Fibroblast of skin of scalp (primary cell): ENCODE measurements around the gene PCDHB1. TPM values are rescaled to one million over a fixed set of nuclear protein-coding genes. Genes with fewer than 3 reads are reported as not detected.

Experiments
- DNase-seq: peaks from one replicate; pipeline ENCODE4 v3.0.0-alpha.2; 2013
- polyA plus RNA-seq, 2 experiments: library from polyadenylated mRNA; unstranded; fragments of 120-200 nt; gene quantifications; one replicate each; pipeline ENCODE4 v1.2.1, GENCODE V29; 2013; ENCODE audit not compliant: insufficient read length in 2 of 2

Gene PCDHB1, protein sequence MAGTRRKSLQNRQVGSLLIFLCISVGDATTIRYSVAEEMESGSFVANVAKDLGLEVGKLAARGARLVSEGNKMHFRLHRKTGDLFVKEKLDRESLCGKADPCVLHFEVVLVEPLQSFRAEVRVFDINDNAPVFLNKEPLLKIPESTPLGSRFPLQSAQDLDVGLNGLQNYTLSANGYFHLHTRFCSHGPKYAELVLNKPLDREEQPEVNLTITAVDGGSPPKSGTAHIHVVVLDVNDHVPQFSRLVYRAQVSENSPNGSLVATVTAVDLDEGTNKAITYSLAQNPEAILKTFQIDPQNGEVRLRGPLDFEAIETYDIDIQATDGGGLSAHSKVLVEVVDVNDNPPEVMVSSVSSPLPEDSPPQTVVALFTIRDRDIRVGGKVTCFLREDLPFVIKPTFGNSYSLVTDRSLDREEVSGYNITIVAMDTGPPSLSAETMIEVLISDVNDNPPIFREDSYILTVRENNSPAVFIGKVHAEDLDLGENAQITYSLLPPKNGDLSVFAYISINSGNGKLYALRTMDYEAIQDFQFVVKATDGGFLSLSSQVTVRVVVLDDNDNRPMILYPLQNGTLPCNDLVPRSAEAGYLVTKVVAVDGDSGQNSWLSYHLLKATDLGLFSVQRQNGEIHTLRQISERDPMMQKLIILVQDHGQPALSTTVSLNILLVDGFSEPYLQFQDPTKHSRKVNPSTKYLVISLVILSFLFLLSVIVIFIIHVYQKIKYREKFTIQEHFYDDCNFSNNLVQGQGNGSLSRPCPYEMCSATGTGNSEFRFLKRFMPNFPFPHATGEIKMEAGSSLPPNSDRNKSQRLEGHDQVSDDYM
- polyA plus RNA-seq (2013, experiment 1 of 2; ENCODE audit: insufficient read length): 0.01 TPM
- 0.02 TPM for polyA plus RNA-seq (2013, experiment 2 of 2; ENCODE audit: insufficient read length)

DNA sequence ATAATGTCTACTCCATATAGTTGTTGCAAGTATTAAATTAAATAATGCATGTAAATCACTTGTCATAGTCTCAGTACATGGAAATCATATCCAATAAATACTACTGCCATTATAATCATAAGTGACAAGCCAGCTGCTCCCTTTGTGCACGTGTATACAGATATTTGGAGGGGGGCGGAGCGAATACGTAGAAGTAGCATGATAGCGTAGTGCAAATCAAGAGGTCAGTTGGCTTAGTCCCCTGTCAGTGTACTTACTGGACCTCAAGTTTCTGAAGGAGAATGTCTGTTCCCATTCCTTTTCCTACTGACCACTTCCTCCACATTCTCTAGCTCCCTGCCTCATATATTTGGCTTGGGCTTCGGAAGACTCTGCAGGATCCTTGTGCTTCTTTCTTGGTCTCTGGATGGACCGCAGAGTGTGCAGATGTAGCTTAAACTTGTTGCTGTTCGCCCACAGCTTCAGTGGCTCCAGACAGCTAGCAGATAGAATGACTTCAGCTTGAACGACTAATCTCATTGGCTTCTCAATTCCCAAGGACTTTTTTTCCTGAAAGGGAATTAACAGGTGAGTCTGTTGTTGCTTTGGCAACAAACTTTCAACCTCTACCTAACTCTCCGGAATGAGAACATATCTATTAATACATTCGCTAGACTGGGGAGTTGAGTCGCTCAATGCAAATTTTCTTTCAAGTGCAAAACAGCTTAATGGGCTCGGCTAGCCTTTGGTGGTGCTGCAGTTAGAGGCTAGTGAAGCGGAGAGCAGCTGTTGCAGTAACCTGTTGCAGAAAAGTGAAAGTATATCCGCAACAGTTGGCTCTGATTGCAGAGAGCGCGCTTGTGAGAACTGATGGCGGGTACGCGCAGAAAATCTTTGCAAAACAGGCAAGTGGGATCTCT is at the start of gene PCDHB1:
PCDHB1 (plus strand) TSS at position 753 of the 899 bp plus-strand sequence; CDS start at position 850, 97 bp downstream.
- DNase-seq: no peak

DNA sequence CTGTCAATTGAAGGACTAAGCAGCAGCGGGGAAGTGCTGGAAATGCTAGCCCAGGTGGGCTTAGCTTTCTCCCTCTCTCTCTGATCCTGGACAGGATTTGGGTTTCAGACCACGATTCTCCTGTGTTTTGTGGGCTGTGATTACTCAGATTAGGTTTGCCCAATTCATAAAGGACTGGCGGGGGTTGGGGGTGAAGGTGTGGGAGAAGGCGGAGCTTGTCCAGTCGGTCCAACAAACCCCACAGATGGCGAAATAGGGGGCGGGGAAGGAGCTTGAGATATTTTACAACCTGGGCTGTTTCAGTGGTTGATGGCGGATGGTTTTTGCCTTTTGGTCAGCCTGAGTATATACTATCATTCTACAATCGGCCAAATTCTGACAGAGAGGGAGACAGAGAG is 49.7 kb upstream of the PCDHB1 start:
- DNase-seq: no peak

DNA sequence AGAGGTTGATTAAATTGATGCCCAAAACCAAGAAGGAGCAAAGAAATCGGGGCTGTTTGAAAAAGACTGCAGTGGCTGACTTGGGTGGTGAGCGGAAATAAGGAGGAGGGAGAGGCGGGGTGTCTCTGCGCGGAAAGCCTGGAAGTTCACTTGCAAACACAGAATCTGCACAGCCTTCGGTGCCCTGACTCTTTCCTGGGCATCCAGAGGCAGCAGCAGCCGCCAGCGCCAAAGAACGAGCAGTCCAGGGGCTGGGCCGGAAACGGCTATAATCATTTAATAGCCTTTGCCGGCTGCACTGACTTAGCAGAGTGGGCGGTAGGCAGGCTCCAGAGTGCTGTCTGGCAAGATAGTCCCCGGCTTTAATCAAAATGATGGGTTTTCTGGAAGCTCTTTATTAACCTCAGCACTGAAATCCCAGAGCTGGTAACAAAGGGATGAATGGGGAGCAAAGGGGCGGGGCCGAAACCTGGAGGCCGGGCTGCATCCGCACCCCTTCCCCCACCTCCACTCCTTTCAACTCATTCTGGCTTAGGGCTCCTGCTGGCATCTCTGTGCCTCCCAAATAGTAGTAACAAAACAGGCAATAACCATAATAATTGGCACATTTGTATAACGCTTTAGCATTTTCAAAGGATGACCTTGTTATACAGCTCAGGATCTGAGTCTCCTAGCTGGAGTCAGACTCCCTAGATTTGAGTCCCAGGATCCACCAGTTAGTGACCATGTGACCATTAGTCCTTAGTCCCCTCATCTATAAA is 49.1 kb upstream of the PCDHB1 start:
- DNase-seq: peak; percentile 3

GRCh38 chr5:141002605-141002965 is 48.6 kb upstream of the PCDHB1 start:
- no peak for DNase-seq

- DNase-seq: no peak
Measured at GRCh38 chr5:141003031-141003430, 48.1 kb upstream of the PCDHB1 start.

GRCh38 chr5:141003791-141004611 is 47.2 kb upstream of the PCDHB1 start:
- DNase-seq: no peak

DNA sequence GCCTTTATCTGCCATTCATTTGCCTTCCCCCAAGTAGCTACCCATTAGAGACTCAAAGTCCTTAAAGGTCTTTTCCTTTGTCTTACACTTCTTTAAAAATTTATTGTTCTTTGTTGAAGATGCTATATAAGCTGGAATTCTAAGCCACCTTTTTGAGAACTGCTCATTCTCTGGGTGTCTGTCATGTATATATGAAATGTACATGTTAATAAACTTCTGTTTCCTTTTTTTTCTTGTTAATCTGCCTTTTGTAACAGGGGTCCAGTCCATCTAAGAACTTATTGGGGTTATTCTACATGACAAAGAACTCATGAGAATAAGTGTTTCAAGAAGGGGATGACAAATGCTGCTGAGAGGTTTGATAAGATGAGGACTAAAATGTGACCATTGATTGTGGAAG is 43.4 kb upstream of the PCDHB1 start:
- no peak for DNase-seq

DNA sequence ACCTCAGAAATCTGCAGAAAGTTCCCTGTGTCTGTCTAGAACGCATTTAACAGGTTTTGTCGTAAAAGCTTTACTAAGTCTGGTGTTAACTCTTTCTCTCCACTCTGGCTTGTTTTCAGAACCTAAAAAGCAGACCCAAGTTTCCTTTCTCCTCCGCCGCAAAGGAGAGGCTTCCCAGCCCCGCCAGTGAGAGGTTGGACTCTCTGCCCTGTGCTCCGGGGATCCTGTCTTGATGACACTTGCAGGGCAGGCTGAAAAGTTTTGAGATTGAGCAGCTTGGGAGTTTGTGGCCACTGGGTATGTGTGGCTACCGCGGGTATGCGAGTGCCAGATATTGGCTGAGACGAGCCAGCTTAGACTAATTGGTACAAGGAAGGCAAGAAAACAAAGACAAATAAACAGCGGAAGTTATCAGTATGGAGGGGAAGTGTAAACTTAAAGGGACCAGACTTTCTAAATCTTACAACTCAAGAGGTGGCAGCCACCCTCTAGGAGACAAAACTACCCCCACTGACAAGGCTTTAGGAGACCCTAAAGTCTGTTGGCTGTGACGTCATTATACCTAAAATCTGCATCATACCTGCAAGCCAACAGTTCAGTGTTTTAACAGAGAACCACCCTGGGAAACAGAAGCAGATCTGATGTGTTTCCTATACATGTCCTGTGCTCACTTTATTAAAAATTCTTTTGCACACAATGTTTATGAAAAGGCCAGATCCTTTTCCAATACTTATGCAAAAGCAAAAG is 41.0 kb upstream of the PCDHB1 start:
- no peak for DNase-seq

- no peak for DNase-seq
Measured at GRCh38 chr5:141017943-141018342, 33.2 kb upstream of the PCDHB1 start.

DNA sequence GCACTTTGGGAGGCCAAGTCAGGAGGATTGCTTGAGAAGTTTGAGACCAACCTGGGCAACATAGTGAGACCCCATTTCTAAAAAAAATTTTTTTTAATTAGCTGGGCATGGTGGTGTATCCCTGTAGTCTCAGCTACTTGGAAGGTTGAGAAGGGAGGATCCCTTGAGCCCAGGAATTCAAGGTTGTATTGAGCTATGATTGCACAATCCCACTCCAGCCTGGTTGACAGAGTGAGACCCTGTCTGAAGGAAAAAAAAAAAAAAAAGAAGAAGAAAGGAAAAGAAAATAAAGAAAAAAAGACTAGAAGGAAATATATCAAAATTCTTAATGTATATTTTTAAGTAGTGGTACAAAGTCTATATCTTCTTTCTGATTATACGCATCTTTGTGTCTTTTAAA is 28.8 kb upstream of the PCDHB1 start:
- DNase-seq: no peak

DNA sequence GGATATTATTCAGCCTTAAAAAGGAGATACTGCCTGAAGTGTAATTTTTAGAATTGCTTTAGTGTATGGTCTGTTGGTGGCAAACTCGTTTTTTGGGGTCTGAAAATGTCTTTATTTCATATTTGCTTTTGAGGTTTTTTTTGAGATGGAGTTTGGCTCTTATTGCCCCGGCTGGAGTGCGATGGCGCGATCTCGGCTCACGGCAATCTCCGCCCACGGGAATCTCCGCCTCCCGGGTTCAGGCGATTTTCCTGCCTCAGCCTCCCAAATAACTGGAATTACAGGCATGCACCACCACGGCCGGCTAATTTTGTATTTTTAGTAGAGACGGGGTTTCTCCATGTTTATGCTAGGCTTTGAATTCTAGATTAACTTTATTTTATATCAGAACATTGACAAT is 20.2 kb upstream of the PCDHB1 start:
- DNase-seq: no peak

GRCh38 chr5:141032626-141033025 is 18.5 kb upstream of the PCDHB1 start:
- no peak for DNase-seq

- DNase-seq: no peak
Measured at GRCh38 chr5:141039061-141039460, 12.1 kb upstream of the PCDHB1 start.

GRCh38 chr5:141039517-141039916 is 11.7 kb upstream of the PCDHB1 start:
- no peak for DNase-seq

- DNase-seq: peak; percentile 4
Measured at GRCh38 chr5:141040093-141040770, 10.9 kb upstream of the PCDHB1 start.

DNA sequence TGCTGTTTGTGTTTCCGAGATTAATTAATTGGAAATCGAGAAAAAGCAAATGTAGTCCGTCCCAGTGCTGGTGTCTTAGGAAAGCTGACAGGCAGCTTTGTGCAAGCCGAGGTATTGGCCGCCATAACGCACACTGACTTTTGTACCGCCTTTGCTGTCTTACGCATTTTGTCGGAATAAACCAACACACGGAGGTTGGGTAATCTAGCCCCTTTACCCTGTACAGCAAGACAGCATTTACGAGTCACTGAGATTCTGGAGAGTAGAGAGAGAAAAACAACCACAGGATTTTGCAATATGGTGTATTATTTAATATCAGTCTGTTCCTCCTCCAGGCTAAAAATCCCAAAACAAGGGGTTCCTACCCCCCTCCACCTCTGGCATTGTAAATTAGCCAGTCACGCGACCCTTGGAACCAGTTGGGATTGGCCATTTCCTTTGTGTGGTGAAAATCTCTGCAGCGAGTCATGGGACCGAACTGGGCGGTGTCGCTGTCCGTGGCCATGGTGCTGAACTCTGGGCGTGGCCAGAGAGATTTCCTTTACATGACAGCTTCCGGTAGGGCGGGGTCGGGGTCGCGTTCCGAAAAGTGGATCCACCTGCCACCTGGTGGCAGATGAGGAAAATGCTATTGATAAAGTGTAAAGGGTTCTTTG is 10.3 kb upstream of the PCDHB1 start:
- peak; percentile 79 for DNase-seq

GRCh38 chr5:141041427-141041785 is 9.8 kb upstream of the PCDHB1 start:
- no peak for DNase-seq

GRCh38 chr5:141042555-141042954 is 8.6 kb upstream of the PCDHB1 start:
- DNase-seq: no peak

DNA sequence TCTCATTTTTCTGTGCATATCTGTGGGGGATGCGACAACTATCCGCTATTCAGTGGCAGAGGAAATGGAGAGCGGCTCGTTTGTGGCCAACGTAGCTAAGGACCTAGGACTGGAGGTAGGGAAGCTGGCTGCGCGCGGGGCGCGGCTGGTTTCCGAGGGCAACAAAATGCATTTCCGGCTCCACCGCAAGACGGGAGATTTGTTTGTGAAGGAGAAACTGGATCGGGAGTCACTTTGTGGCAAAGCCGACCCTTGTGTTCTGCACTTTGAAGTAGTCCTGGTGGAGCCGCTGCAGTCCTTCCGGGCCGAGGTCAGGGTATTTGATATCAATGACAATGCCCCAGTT is 320 bp downstream of the PCDHB1 start:
- no peak for DNase-seq
